Measurements from ENCODE around the gene RECQL5. TPM values are rescaled to one million over a fixed set of nuclear protein-coding genes. Genes with fewer than 3 reads are reported as not detected.
A peak's percentile ranks its signal among the peaks of the same experiment; 100 is the strongest.

Gene RECQL5
- total RNA-seq, 1 donor from 2014 or later: 43.1 TPM

DNA sequence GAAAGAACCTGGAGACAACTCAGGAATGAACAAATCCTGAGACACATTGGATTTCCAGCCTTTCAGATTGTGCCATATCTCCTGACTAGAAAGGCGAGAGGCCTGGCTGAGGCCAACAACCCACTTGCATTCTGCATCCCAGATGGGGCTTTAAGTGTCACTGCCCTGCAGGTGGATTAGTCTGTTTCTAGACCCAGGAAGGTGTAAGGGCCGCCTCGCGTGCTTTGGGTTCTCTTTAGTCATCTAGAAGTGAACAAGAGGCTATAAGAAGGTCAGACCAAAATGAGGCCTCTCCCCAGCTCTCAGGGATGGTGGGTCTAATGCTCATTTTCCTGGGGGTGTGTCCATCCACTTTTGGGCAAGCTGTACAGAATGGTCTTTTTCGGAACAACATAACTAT is 5.1 kb upstream of the RECQL5 start:
- Histone ChIP-seq H3K27ac (no peak overlapping the region), H3K4me3 (no peak overlapping the region), H3K4me1 (peaks cover 20% of the 10 kb centered on the region), H3K36me3 (peaks cover 82% of the 10 kb centered on the region), H3K27me3 (no peaks in the 10 kb centered on the region), H3K9me3 (no peaks in the 10 kb centered on the region)
- DNase-seq: no peak
- ATAC-seq: no peak
- no peak for TF ChIP-seq CTCF (IDR thresholded peaks at IDR 0.05)
- intact Hi-C loops (cut with DNase I): loop anchor here (10.0 kb wide), 1 partner anchor 53 kb away; the partner anchor contains the start of gene ITGB4

GRCh38 chr17:75670868-75671267 is 3.9 kb upstream of the RECQL5 start:
- no peak overlapping the region for H3K4me3 ChIP-seq
- intact Hi-C loops (cut with DNase I): loop anchor here (10.0 kb wide), 1 partner anchor 54 kb away; the partner anchor contains the start of gene ITGB4
- H3K36me3 ChIP-seq: peaks cover 72% of the 10 kb centered on the region
- no peak overlapping the region for H3K27ac ChIP-seq
- H3K9me3 ChIP-seq: no peaks in the 10 kb centered on the region
- H3K27me3 ChIP-seq: no peaks in the 10 kb centered on the region
- DNase-seq (no peak), ATAC-seq (no peak)
- TF ChIP-seq CTCF (IDR thresholded peaks at IDR 0.05): no peak
- peaks cover 28% of the 10 kb centered on the region for H3K4me1 ChIP-seq

- Histone ChIP-seq H3K9me3 (no peaks in the 10 kb centered on the region), H3K36me3 (peaks cover 51% of the 10 kb centered on the region), H3K4me1 (peaks cover 24% of the 10 kb centered on the region), H3K27ac (no peak overlapping the region), H3K4me3 (no peak overlapping the region), H3K27me3 (no peaks in the 10 kb centered on the region)
- no peak for DNase-seq
- no peak for ATAC-seq
- TF ChIP-seq CTCF (IDR thresholded peaks at IDR 0.05): no peak
- intact Hi-C loops (cut with DNase I): no loop called here
Observed at GRCh38 chr17:75668489-75668888, 1.5 kb upstream of the RECQL5 start.

GRCh38 chr17:75667825-75668224 is 871 bp upstream of the RECQL5 start:
- peak overlapping the region; percentile 93 for H3K4me3 ChIP-seq
- H3K27ac ChIP-seq: peak overlapping the region; percentile 91
- TF ChIP-seq CTCF (IDR thresholded peaks at IDR 0.05): no peak
- peaks cover 24% of the 10 kb centered on the region for H3K4me1 ChIP-seq
- DNase-seq (no peak), ATAC-seq (no peak)
- H3K9me3 ChIP-seq: no peaks in the 10 kb centered on the region
- no peaks in the 10 kb centered on the region for H3K27me3 ChIP-seq
- H3K36me3 ChIP-seq: peaks cover 46% of the 10 kb centered on the region
- intact Hi-C loops (cut with DNase I): no loop called here

GRCh38 chr17:75665981-75666380 is 973 bp downstream of the RECQL5 start:
- peaks cover 46% of the 10 kb centered on the region for H3K36me3 ChIP-seq
- no peak overlapping the region for H3K27ac ChIP-seq
- H3K4me3 ChIP-seq: peak overlapping the region; percentile 93
- intact Hi-C loops (cut with DNase I): no loop called here
- TF ChIP-seq CTCF (IDR thresholded peaks at IDR 0.05): no peak
- peaks cover 24% of the 10 kb centered on the region for H3K4me1 ChIP-seq
- ATAC-seq (no peak), DNase-seq (peak; percentile 35)
- H3K9me3 ChIP-seq: no peaks in the 10 kb centered on the region
- no peaks in the 10 kb centered on the region for H3K27me3 ChIP-seq

GRCh38 chr17:75664099-75664549 is 2.8 kb downstream of the RECQL5 start:
- H3K9me3 ChIP-seq: no peaks in the 10 kb centered on the region
- no peak overlapping the region for H3K27ac ChIP-seq
- peaks cover 38% of the 10 kb centered on the region for H3K36me3 ChIP-seq
- intact Hi-C loops (cut with DNase I): no loop called here
- H3K4me3 ChIP-seq: no peak overlapping the region
- ATAC-seq (no peak), DNase-seq (no peak)
- H3K4me1 ChIP-seq: peaks cover 21% of the 10 kb centered on the region
- H3K27me3 ChIP-seq: no peaks in the 10 kb centered on the region
- no peak for TF ChIP-seq CTCF (IDR thresholded peaks at IDR 0.05)
